Lower leg skin (tissue), 4 donors: Measurements from ENCODE around the gene CDK17. TPM values are rescaled to one million over a fixed set of nuclear protein-coding genes. Genes with fewer than 3 reads are reported as not detected.

ENCODE experiments used
- DNase-seq, 2 donors: peaks; one replicate each; pipeline ENCODE4 v3.0.0-alpha.2; 2019; ENCODE audit warnings: low spot score in 2 of 2
- H3K4me3 ChIP-seq: fragments of 200-600 bp; sonication (generic); 2 replicates; pipeline ENCODE4 v1.5.1; 2017; ENCODE audit warnings: mild to moderate bottlenecking, low read depth; ENCODE audit not compliant: poor library complexity, severe bottlenecking
- CTCF ChIP-seq, 3 donors: fragments of 450-650 bp; IDR thresholded peaks; one replicate each; pipeline ENCODE4 v1.5.1; 2016; ENCODE audit warnings: antibody characterized with exemption in 3 of 3, mild to moderate bottlenecking in 3 of 3, moderate library complexity in 2 of 3
- POLR2A ChIP-seq, 2 donors: fragments of 450-650 bp; IDR thresholded peaks; one replicate each; pipeline ENCODE4 v1.6.1; 2016 to 2017; ENCODE audit warnings: antibody characterized with exemption in 2 of 2, mild to moderate bottlenecking in 1 of 2, moderate library complexity in 1 of 2
- WGBS, 2 donors: methylation state at CpG; one replicate each; pipeline ENCODE4 v1.1.5; 2018; 5-methylcytosine and 5-hydroxymethylcytosine counted together
- intact Hi-C: fragments of 100-400 bp; cut with DNase I; formaldehyde crosslinking; loops from one replicate; pipeline ENCODE4 v1.15.0; 2023; ENCODE audit warnings: low total_unique reads
- total RNA-seq, 4 donors: library from RNA; depleted of rRNA; stranded (reverse); fragments of >200 nt; gene quantifications; one replicate each; pipeline ENCODE4 v1.1.0, GENCODE V29; 2016

Gene CDK17
- total RNA-seq, 4 donors from 2014 or later = 27.3 to 41.9 (median 30.8) TPM

- DNase-seq = no peak
- H3K4me3 ChIP-seq = no peak overlapping the region
- WGBS, 2 donors = 80 to 86% methylated on average over 6 of the region's 6 CpGs
- intact Hi-C loops = no loop called here
- no peak for TF ChIP-seq CTCF (IDR thresholded peaks at IDR 0.05)
- TF ChIP-seq POLR2A (IDR thresholded peaks at IDR 0.05) = no peak
Observed at GRCh38 chr12:96431067-96431466, 30.8 kb upstream of the CDK17 start.

GRCh38 chr12:96427269-96427729 lies 27.1 kb upstream of the CDK17 start:
- TF ChIP-seq POLR2A (IDR thresholded peaks at IDR 0.05) (no peak), CTCF (IDR thresholded peaks at IDR 0.05) (no peak)
- DNase-seq = peak; percentile 74 to 91
- no peak overlapping the region for H3K4me3 ChIP-seq
- 27 to 32% methylated on average over 6 of the region's 6 CpGs for WGBS, 2 donors
- intact Hi-C loops = no loop called here

- intact Hi-C loops = no loop called here
- DNase-seq = no peak
- TF ChIP-seq CTCF (IDR thresholded peaks at IDR 0.05) (no peak), POLR2A (IDR thresholded peaks at IDR 0.05) (no peak)
- 89 to 95% methylated on average over 3 of the region's 3 CpGs for WGBS, 2 donors
- H3K4me3 ChIP-seq = no peak overlapping the region
Observed at GRCh38 chr12:96425951-96426350, 25.7 kb upstream of the CDK17 start.

GRCh38 chr12:96425321-96425720 lies 25.1 kb upstream of the CDK17 start:
- intact Hi-C loops = no loop called here
- no peak for DNase-seq
- TF ChIP-seq CTCF (IDR thresholded peaks at IDR 0.05) (no peak), POLR2A (IDR thresholded peaks at IDR 0.05) (no peak)
- WGBS, 2 donors = 40 to 55% methylated on average over 3 of the region's 3 CpGs
- no peak overlapping the region for H3K4me3 ChIP-seq

GRCh38 chr12:96424601-96425000 lies 24.4 kb upstream of the CDK17 start:
- WGBS, 2 donors = 85 to 86% methylated on average over 3 of the region's 3 CpGs
- no peak overlapping the region for H3K4me3 ChIP-seq
- intact Hi-C loops = no loop called here
- no peak for TF ChIP-seq POLR2A (IDR thresholded peaks at IDR 0.05)
- TF ChIP-seq CTCF (IDR thresholded peaks at IDR 0.05) = no peak
- DNase-seq = no peak

- WGBS, 2 donors = 40 to 42% methylated on average over 2 of the region's 2 CpGs
- intact Hi-C loops = no loop called here
- H3K4me3 ChIP-seq = no peak overlapping the region
- no peak for TF ChIP-seq CTCF (IDR thresholded peaks at IDR 0.05)
- TF ChIP-seq POLR2A (IDR thresholded peaks at IDR 0.05) = no peak
- no peak for DNase-seq
Observed at GRCh38 chr12:96422192-96422591, 22.0 kb upstream of the CDK17 start.
